K562 (cell line): ENCODE data around the gene LYPD3. TPM values are rescaled to one million over a fixed set of nuclear protein-coding genes. Genes with fewer than 3 reads are reported as not detected.

Experiments used
- CREB5 ChIP-seq: fragments of 250-450 bp; sonication (Bioruptor Pico); IDR thresholded peaks from 2 replicates; pipeline ENCODE4 v1.5.0; 2020; ENCODE audit warnings: mild to moderate bottlenecking
- EP400 ChIP-seq: fragments of 450-650 bp; IDR thresholded peaks from 2 replicates; pipeline ENCODE4 v1.6.1; 2017; ENCODE audit warnings: antibody characterized with exemption, mild to moderate bottlenecking, moderate library complexity
- IRF2 ChIP-seq: sonication (generic); formaldehyde crosslinking; IDR thresholded peaks from 2 replicates; pipeline ENCODE4 v1.8.1; 2022; ENCODE audit warnings: mild to moderate bottlenecking, missing genetic modification reagents
- KAT7 ChIP-seq: sonication (generic); formaldehyde crosslinking; IDR thresholded peaks from 2 replicates; pipeline ENCODE4 v1.8.0; 2022; ENCODE audit warnings: missing genetic modification reagents, mild to moderate bottlenecking, borderline replicate concordance
- MAZ ChIP-seq, 2 experiments: fragments of 450-650 bp in 1 of 2; sonication (generic) in 1 of 2; formaldehyde crosslinking; IDR thresholded peaks in 1 of 2; conservative IDR thresholded peaks in 1 of 2; 2 replicates each; pipeline versions ENCODE4 v1.4.0 to v1.5.0; 2020; ENCODE audit warnings: mild to moderate bottlenecking in 1 of 2, missing genetic modification reagents in 1 of 2
- POLR2AphosphoS5 ChIP-seq: IDR thresholded peaks from 2 replicates; pipeline ENCODE4 v1.6.1; 2011; ENCODE audit warnings: mild to moderate bottlenecking, low read depth, low read length, moderate library complexity; ENCODE audit not compliant: control insufficient read depth, insufficient read depth
- PRPF4 ChIP-seq: fragments of 200-400 bp; formaldehyde crosslinking; IDR thresholded peaks from one replicate; pipeline ENCODE4 v1.6.1; 2017; ENCODE audit warnings: low read length, low read depth, mild to moderate bottlenecking; ENCODE audit not compliant: insufficient read depth, poor library complexity, severe bottlenecking
- SIN3A ChIP-seq, 2 experiments: fragments of 150-350 bp in 1 of 2; IDR thresholded peaks; 2 replicates each; pipeline ENCODE4 v1.6.1; 2011 to 2016; ENCODE audit warnings: borderline replicate concordance in 2 of 2, low read depth in 2 of 2, low read length in 2 of 2, mild to moderate bottlenecking in 2 of 2, moderate library complexity in 2 of 2; ENCODE audit not compliant: control insufficient read depth in 1 of 2
- SMARCA4 ChIP-seq: fragments of 450-650 bp; IDR thresholded peaks from 2 replicates; pipeline ENCODE4 v1.6.1; 2016
- SREBF1 ChIP-seq: fragments of 150-350 bp; IDR thresholded peaks from 2 replicates; pipeline ENCODE4 v1.6.1; 2014; ENCODE audit warnings: antibody characterized with exemption, low read depth, low read length, borderline replicate concordance
- SRSF1 ChIP-seq: fragments of 200-400 bp; formaldehyde crosslinking; IDR thresholded peaks from 2 replicates; pipeline ENCODE4 v1.6.1; 2017; ENCODE audit warnings: mild to moderate bottlenecking, low read depth, low read length, moderate library complexity
- ZC3H4 ChIP-seq: sonication (generic); formaldehyde crosslinking; IDR thresholded peaks from 2 replicates; pipeline ENCODE4 v1.9.0; 2021; ENCODE audit warnings: missing genetic modification reagents, borderline replicate concordance
- ZNF197 ChIP-seq: fragments of 200-800 bp; sonication (Bioruptor generic); IDR thresholded peaks from 2 replicates; pipeline ENCODE4 v1.6.1; 2016; ENCODE audit warnings: low read depth, missing genetic modification characterization, missing compliant biosample characterization
- ZNF212 ChIP-seq: fragments of 450-650 bp; formaldehyde crosslinking; IDR thresholded peaks from 2 replicates; pipeline ENCODE4 v1.4.0; 2020; ENCODE audit warnings: mild to moderate bottlenecking
- ZNF445 ChIP-seq: fragments of 250-450 bp; sonication (Bioruptor Pico); IDR thresholded peaks from 2 replicates; pipeline ENCODE4 v1.4.0; 2020; ENCODE audit warnings: low read depth, mild to moderate bottlenecking, moderate library complexity
- ZNF699 ChIP-seq: fragments of 250-450 bp; sonication (Bioruptor Pico); IDR thresholded peaks from 2 replicates; pipeline ENCODE4 v1.8.0; 2021; ENCODE audit warnings: mild to moderate bottlenecking, moderate library complexity; ENCODE audit not compliant: insufficient replicate concordance
- polyA plus RNA-seq, 8 experiments: library from polyadenylated mRNA; depleted of rRNA in 4 of 8; stranded (reverse) in 5 of 8; unstranded in 3 of 8; fragments of >200 nt; fragmentation: Nextera tagmentation in 2 of 8; fragmentation: Illumina TruSeq in 1 of 8; extraction: Ambion mirVana in 2 of 8; extraction: Trizol in 1 of 8; gene quantifications; 2 replicates each; pipeline versions ENCODE4 v1.2.1 to v1.2.3, GENCODE V29; 2011 to 2014; ENCODE audit warnings: inconsistent platforms in 1 of 8, missing spikeins in 1 of 8
- total RNA-seq, 7 experiments: library from RNA; depleted of rRNA in 6 of 7; stranded (reverse); fragments of >200 nt in 6 of 7; fragmentation: Illumina TruSeq in 2 of 7; extraction: Trizol in 2 of 7; gene quantifications; 2 replicates each; pipeline versions ENCODE4 v1.2.1 to v1.2.3, GENCODE V29; 2011 to 2021; ENCODE audit warnings: low replicate concordance in 1 of 7
- TF ChIP-seq, protein P1 (sequence below): fragments of 250-450 bp; sonication (Bioruptor Pico); IDR thresholded peaks from 2 replicates; pipeline ENCODE4 v1.4.0; 2020; ENCODE audit warnings: mild to moderate bottlenecking, moderate library complexity, borderline replicate concordance
- TF ChIP-seq, protein P2 (sequence below): sonication (generic); formaldehyde crosslinking; IDR thresholded peaks from 2 replicates; pipeline ENCODE4 v1.5.0; 2020; ENCODE audit warnings: missing genetic modification reagents
- TF ChIP-seq, protein P3 (sequence below): fragments of 250-450 bp; sonication (Bioruptor Pico); IDR thresholded peaks from 2 replicates; pipeline ENCODE4 v1.4.0; 2020; ENCODE audit warnings: mild to moderate bottlenecking, moderate library complexity

LYPD3 gene
- total and polyA plus RNA-seq, 9 of the 15 experiments (the other 6 are each of a cell fraction or from before 2014, with no cell fraction given): 0.04 to 0.33 (median 0.20) TPM; not detected in 1

DNA sequence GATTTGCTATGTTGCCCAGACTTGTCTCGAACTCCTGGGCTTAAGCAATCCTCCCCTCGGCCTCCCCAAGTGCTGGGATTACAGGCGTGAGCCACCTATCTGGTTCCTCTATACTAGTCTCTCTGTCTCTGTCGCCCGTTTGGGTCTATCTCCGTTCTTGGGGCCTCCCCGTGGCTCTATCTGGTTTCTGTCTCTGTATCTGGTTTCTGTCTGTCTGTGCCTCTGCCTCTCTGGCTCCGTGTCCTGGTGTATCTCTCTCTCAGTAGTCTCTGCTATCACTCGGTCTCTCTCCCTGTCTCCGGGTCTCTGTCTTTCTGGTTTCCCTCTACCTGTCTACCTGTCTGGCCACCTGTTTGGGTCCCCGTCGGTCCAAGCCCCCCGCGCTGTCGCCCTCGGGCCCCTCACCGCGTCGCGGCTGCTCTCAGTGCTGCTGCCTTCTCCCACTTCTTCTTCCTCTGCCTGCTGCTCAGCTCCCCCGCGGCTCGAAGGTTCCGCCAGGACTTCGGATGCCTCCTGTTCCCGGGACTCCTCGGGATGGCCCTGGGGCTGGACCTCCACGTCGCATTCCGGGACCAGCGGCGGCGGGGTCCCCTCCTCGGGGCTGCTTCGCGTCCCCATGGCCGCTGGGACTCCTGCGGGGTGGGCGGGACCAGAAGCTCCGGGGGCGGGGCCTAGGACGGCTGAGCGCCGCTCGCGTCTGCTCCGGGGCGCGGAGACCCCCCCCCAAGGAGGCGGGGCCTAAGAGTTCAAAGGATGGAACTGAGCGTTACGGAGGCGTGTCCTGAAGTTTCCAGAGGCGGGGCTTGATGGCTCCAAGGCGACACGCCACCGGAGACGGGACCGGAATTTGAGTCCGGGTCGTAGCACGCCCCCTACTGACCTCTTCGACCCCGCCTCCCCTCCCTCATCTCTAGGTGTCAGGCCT lies 38.4 kb upstream of the LYPD3 start (continued):
- TF ChIP-seq SIN3A (IDR thresholded peaks at IDR 0.05; ENCODE audit: borderline replicate concordance in 2 of 2, control insufficient read depth in 1 of 2, low read depth in 2 of 2, low read length in 2 of 2): no peak
- TF ChIP-seq IRF2 (CRISPR knock-in tag): no peak
- TF ChIP-seq PRPF4: no peak
- no peak for TF ChIP-seq SREBF1
- no peak for TF ChIP-seq POLR2AphosphoS5
- no peak for TF ChIP-seq ZNF212
- TF ChIP-seq MAZ (CRISPR knock-in tag; conservative IDR thresholded peaks at IDR 0.05 in 1 of 2, IDR thresholded peaks at IDR 0.05 in 1 of 2): peak in 1 of 2 experiments; percentile 80; a peak in 2 of 4 replicates
- TF ChIP-seq SRSF1: no peak
- TF ChIP-seq, protein P1, sequence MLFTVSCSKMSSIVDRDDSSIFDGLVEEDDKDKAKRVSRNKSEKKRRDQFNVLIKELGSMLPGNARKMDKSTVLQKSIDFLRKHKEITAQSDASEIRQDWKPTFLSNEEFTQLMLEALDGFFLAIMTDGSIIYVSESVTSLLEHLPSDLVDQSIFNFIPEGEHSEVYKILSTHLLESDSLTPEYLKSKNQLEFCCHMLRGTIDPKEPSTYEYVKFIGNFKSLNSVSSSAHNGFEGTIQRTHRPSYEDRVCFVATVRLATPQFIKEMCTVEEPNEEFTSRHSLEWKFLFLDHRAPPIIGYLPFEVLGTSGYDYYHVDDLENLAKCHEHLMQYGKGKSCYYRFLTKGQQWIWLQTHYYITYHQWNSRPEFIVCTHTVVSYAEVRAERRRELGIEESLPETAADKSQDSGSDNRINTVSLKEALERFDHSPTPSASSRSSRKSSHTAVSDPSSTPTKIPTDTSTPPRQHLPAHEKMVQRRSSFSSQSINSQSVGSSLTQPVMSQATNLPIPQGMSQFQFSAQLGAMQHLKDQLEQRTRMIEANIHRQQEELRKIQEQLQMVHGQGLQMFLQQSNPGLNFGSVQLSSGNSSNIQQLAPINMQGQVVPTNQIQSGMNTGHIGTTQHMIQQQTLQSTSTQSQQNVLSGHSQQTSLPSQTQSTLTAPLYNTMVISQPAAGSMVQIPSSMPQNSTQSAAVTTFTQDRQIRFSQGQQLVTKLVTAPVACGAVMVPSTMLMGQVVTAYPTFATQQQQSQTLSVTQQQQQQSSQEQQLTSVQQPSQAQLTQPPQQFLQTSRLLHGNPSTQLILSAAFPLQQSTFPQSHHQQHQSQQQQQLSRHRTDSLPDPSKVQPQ: no peak
- 0 out of 2 replicates have a peak, but pooled peaks have one; percentile 40 for TF ChIP-seq SMARCA4
- TF ChIP-seq ZC3H4 (CRISPR knock-in tag): no peak; the same call in 1 of the 2 replicates
- no peak for TF ChIP-seq ZNF445 (CRISPR knock-in tag)
- TF ChIP-seq ZNF699: no peak
- TF ChIP-seq EP400: no peak
- TF ChIP-seq ZNF197: no peak
- no peak for TF ChIP-seq CREB5 (CRISPR knock-in tag)
- TF ChIP-seq KAT7 (CRISPR knock-in tag): 0 out of 2 replicates have a peak, but pooled peaks have one; percentile 47
- TF ChIP-seq, protein P2, sequence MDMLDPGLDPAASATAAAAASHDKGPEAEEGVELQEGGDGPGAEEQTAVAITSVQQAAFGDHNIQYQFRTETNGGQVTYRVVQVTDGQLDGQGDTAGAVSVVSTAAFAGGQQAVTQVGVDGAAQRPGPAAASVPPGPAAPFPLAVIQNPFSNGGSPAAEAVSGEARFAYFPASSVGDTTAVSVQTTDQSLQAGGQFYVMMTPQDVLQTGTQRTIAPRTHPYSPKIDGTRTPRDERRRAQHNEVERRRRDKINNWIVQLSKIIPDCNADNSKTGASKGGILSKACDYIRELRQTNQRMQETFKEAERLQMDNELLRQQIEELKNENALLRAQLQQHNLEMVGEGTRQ (CRISPR knock-in tag): no peak
- TF ChIP-seq, protein P3, sequence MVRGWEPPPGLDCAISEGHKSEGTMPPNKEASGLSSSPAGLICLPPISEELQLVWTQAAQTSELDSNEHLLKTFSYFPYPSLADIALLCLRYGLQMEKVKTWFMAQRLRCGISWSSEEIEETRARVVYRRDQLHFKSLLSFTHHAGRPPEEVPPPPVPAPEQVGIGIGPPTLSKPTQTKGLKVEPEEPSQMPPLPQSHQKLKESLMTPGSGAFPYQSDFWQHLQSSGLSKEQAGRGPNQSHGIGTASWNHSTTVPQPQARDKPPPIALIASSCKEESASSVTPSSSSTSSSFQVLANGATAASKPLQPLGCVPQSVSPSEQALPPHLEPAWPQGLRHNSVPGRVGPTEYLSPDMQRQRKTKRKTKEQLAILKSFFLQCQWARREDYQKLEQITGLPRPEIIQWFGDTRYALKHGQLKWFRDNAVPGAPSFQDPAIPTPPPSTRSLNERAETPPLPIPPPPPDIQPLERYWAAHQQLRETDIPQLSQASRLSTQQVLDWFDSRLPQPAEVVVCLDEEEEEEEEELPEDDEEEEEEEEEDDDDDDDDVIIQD: no peak
